NK-92 treated with Interleukin-12 subunit alpha and Interleukin-12 subunit beta, amount 100 ng/mL, for 24 hours (cell line): ENCODE results near the gene PLEKHG4B.
"Not testable (repeated sequence)": the region's sequence is repeated elsewhere in the genome, so short reads cannot be mapped to it uniquely, and the experiment has no call there.

Source experiments
- DNase-seq: peaks from one replicate; lab custom pipeline; 2025; lab: John Stamatoyannopoulos, UW

The PLEKHG4B gene

DNA sequence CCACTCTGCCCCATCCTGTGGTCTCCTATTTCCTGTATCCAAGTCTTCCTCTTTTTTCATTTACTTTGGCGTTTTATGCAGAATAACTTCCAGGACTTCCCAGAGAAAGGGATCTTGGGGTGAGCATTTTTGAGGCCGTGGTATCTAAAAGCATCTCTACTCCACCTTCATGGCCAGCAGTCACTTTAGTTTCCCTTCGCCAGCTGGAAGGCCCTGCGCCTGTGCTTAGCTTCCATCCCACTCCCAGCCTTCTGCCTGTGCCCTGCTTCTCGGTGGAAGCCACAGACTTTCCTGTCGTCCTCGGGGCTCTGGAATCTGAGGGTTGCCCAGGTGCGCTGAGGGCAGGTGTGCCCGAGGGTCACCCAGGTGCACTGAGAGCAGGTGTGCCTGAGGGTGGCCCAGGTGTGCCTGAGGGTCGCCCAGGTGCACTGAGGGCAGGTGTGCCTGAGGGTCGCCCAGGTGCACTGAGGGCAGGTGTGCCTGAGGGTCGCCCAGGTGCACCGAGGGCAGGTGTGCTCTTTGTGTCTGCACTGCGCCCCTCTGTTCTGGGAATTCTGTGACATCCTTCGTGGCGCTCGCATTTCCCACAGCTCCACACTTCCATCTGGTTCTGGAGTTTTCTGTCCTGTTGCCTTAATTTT lies 67.0 kb downstream of the PLEKHG4B start:
- DNase-seq: no peak

DNA sequence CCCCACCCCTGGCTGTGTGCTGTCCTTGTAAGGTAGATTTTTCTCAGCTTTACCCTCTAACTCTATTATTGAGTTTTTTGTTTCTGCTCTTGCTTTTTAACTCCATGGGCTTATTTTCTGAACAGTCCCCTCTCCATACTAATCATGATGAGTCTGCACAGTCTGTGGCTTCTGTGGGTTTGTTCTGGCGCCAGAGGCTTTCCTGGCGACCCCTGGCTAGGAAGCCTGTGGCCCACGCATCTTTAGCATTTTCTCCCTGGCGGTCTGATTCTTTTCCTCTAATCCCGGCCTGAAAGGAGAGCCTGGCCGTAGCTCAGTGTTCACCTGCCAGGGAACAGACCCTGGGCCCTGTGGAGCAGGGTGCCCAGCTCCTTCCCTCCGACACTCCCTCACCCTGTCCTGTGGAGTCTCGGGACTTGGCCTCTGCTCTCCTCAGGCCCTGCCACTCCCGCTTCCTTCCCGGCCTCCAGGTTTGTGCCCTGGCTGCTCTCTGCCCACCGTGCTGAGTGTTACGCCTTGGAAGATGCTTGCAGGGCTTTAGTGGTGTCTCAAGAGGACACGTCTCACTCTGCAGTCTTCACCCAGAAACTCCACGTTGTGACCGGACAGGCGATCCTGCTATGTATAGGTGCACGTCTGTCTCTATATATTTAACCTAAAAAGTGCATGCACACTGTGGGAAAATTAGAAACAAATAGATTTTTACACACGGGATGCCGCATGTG lies 67.6 kb downstream of the PLEKHG4B start:
- DNase-seq: no peak

DNA sequence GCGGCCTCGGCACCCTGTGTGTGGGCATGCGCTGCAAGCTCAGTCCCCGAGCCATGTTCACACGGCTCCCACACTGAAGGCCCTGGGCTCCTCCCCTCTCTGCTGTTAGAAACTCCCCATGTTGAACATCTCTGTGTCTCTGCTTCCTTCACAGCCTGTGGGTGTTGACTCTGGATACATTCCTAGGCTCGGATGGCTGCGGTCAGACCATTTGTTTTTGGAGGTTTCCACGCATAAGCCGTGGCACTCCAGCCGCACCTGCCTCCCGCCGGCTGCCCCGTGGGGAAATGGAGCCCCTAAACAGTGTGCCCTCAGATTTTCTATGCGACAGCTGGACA lies 68.2 kb downstream of the PLEKHG4B start:
- DNase-seq: no peak

DNA sequence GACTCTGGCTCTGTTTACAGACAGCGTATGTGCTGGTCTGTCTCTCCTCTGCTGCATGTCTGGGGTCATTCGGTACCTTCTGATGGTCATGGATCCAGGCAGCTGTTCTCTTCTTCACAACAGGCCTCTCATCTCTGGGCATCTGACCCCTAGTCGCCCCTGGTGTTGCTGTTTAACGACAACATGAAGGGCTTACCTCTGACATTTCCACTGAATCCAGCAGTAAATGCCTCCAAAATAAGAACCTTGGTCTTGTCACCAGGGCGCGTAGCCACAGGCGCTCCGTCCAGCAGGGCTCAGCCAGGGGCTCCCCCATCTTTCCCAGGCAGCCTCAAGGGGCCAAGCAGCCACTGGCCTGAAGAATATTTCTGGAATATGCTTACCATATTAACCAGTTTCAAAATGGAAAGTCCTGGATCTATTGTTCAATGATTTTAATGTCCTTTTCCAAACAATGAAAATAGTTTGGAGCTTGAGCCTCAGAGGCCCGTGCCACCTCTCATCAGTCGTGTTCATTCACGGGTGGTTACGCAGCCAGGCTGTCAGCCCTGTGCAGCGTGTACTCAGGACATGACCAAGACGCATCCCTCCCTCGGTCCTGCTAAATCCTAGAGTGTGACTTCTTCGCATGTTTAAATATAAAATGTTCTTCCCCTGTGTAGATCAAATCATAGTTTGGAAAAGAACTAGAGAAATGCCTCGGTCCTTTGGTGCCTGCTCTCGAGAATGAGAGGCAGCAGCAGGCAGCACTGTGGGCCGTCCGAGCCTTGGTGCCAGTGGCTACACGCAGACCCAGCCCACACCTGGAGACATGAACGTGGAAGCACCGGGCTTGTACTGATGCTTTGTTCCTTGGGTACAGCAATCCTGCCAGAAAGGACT lies 69.2 kb downstream of the PLEKHG4B start:
- DNase-seq: no peak

DNA sequence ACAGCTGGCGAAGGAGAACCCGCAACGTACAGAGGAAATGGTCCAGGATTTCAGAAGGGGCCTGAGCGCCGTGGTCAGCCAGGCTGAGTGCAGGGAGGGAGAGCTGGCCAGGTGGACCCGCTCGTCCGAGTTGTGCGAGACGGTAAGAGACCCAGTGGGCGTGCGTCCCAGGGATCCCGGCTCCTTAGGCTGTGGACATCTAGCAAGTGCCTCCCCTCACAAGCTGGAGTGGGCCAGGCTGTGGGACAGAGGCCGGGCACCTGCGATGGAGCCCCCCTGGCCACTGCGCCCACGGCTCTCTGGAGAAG lies 69.8 kb downstream of the PLEKHG4B start:
- DNase-seq: no peak

DNA sequence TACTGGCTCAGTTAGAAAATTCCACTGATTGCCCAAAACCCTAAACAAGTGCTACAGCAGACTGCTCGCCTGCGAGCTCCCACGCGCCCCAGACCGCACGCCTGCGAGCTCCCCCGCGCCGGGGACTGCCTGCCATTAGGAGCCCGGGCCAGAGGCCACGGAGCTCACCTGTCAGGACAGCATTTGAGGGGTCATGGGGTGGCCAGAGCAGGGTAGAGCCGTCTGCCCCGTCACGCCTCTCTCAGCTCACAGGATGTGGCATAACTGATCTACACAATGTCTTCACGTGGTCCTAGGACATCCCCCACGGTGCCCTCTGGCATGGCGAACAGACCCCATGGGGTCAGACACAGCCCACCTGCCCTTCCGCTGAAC lies 70.2 kb downstream of the PLEKHG4B start:
- no peak for DNase-seq

DNA sequence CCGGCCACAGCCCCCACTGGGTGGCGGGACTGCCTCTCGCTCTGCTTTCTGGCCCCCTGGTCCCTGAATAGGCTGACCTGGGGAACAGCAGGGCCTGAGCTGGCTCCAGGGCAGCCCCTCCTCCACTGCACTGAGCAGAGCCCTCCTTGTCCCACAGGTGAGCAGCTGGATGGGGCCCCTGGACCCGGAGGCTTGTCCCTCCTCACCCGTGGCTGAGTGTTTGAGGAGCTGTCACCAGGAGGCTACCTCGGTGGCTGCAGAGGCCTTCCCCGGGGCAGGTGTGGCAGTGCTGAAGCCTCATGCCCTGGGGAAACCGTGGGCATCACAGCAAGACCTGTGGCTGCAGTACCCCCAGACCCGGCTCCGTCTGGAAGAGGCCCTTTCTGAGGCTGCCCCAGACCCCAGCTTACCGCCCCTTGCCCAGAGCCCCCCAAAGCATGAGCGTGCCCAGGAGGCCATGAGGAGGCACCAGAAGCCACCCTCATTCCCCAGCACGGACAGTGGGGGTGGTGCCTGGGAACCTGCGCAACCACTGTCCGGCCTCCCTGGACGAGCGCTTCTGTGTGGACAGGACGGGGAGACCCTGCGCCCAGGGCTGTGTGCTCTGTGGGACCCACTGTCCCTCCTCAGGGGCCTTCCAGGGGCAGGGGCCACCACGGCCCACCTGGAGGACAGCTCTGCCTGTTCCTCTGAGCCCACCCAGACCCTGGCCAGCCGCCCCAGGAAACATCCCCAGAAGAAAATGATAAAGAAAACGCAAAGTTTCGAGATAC lies 70.8 kb downstream of the PLEKHG4B start:
- no peak for DNase-seq

DNA sequence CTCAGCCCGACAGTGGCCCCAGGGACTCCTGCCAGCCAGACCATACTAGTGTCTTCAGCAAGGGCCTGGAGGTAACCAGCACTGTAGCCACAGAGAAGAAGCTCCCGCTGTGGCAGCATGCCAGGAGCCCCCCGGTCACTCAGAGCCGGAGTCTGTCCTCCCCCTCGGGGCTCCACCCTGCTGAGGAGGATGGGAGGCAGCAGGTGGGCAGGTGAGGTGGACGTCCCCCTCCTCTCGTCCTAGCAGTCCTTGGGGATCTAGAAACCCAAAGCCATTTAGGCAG lies 71.3 kb downstream of the PLEKHG4B start:
- no peak for DNase-seq

DNA sequence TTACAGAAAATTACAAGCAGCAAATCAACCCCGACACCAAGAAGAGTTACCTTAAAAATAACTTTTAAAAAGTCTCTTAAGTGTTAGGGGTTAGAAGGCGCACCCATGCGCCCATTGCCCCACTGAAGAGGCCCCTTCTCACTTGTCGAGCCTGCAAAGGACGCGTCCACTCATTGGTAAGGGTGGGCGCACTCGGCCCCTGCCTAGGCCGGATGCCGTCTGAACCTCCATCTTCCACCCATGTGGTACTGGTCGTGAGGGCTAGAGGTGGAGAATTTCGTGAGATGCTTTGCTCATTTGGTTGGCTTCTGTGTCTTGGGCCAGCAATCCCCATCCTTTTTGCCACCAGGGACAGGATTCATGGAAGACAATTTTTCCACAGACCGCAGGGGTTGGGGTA lies 71.9 kb downstream of the PLEKHG4B start:
- no peak for DNase-seq

DNA sequence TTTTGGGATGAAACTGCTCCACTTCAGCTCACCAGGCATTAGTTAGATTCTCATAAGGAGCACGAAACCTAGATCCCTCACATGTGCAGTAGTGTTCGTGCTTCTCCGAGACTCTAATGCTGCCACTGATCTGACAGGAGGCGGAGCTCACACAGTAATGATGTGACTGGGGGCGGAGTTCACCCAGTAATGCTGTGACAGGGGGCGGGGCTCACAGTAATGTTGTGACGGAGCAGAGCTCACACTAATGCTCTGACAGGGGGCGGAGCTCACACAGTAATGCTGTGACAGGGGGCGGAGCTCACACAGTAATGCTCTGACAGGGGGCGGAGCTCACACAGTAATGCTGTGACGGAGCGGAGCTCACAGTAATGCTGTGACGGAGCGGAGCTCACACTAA lies 72.3 kb downstream of the PLEKHG4B start:
- no peak for DNase-seq

DNA sequence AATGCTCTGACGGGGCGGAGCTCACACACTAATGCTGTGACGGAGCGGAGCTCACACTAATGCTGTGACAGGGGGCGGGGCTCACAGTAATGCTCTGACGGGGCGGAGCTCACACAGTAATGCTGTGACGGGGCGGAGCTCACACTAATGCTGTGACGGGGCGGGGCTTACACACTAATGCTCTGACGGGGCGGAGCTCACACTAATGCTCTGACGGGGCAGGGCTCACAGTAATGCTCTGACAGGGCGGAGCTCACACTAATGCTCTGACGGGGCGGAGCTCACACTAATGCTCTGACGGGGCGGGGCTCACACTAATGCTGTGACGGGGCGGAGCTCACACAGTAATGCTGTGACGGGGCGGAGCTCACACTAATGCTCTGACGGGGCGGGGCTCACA lies 72.8 kb downstream of the PLEKHG4B start:
- DNase-seq: not testable (repeated sequence)

DNA sequence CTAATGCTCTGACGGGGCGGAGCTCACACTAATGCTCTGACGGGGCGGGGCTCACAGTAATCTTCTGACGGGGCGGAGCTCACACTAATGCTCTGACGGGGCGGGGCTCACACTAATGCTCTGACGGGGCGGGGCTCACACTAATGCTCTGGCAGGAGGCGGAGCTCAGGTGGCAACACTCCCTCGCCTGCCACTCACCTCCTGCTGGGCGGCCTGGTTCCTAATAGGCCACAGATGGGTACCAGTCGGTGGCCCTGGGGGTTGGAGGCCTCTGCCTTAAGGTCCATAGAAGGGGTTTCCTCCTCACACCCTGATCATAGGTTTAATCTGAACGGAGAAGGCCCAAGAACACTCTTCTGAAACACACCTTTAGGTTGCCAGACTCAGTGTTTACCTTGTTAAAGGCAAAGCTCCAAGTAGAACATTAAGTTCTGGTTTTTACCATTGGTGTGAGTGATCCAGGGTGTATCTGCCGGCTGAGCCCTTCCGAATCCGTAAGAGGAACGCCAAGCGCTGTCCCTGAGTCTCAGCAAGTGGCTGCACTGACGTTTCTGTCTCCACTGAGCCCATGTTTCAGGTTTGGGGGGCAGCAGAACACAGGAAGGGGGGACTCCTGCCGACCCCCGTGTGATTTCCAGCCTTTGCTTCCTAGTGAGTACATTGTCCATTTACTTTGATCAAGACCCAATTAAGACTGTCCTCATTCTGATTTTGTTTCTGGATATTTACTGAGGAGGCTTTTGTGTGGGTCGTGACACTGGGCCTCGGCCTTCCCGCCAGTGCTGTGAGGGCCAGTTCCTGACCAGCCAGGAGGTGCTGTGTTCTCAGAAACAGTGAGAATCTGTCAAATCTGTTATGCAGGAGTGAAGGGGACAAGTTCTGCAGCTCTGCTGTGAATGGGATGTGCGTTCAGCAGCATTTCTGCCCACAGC lies 74.7 kb downstream of the PLEKHG4B start:
- no peak for DNase-seq

DNA sequence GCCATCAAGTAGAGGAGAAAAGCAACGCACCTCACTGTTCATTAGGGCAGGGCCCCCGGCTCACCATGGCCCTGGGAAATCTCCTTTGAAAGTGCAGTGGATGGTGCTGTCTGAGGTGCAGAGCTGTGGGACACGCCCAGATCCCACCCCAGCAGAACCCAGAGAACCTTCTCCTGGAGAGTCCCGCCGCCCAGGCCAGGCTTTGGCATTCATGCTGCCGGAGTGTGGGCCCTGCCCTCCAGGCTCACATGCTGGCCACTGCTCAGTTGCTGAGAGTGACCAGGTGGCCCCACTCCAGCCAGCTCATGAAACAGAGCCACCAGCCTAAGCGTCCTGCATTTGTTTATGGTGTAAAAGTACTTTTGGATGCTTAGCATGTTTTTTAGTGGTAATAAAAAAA lies 75.5 kb downstream of the PLEKHG4B start:
- DNase-seq: no peak

DNA sequence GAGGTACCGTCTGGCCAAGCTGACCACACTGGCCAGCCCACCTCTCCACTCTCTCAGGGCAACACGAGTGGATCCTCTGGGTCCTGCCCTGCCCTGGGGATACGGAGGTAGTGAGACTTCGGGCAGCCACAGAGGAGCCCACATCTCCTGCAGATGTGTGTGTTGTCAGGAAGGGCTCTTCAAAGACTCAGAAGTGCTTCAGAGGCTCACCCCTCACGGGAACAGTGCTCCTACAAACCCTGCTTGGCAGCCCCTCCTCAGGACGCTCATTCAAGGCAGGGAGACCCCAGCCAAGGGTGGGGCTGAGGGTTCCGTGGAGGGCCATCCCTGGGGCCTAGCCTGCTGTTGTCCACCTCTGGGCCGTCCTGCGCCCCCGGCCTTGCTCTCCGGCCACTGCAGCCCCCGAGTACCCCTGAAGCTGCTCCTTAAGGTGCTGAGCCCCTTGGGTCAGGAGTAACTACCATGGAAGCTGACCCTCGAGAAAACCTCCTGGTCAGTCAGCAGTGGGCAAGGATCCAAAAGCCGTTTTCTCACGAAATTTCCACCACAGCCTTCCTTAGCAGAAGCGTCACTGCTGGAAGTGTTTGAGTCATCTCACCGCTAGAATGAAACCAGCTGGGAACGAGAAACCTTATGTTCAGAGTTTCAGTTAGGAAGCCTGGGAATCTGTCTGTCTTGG lies 76.2 kb downstream of the PLEKHG4B start:
- DNase-seq: no peak

DNA sequence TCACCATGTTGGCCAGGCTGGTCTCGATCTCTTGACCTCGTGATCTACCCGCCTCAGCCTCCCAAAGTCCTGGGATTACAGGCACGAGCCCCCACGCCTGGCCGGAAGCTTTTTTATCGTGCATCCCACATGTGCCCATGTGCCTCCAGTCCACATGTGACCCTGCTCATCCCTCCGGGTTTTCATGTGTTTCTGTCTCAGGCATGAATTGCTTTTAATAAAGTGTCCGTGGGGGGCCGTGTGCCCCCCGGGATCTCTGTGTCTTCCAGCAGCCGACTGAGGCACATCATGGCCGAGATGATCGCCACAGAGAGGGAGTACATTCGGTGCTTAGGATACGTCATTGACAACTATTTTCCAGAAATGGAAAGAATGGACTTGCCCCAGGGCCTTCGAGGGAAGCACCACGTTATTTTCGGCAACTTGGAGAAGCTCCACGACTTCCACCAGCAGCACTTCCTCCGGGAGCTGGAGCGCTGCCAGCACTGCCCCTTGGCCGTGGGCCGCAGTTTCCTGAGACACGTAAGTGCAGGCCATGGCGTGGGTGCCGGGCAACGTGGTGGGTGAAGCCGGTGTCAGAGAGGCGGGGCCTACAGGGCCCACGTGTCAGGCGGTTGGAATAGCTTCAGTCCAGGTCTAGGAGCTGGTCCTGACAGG lies 77.2 kb downstream of the PLEKHG4B start:
- DNase-seq: no peak

DNA sequence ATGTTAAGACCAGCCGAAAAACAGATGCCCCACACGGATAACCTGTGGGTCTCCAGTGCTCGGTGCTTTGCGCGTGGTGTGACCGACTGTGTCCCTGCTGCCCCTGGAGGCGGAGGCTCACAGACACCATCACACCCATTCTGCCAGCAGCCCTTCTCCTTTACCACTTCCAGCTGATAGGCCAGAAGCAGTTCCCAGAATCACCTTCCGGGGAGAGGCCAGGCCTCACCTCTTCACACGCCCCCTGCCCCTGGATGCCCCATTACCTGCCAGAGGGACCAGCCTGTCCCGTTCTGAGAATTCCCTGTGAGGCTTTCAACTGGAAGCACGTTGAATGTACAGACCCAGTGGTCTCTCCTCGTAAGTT lies 77.7 kb downstream of the PLEKHG4B start:
- no peak for DNase-seq

DNA sequence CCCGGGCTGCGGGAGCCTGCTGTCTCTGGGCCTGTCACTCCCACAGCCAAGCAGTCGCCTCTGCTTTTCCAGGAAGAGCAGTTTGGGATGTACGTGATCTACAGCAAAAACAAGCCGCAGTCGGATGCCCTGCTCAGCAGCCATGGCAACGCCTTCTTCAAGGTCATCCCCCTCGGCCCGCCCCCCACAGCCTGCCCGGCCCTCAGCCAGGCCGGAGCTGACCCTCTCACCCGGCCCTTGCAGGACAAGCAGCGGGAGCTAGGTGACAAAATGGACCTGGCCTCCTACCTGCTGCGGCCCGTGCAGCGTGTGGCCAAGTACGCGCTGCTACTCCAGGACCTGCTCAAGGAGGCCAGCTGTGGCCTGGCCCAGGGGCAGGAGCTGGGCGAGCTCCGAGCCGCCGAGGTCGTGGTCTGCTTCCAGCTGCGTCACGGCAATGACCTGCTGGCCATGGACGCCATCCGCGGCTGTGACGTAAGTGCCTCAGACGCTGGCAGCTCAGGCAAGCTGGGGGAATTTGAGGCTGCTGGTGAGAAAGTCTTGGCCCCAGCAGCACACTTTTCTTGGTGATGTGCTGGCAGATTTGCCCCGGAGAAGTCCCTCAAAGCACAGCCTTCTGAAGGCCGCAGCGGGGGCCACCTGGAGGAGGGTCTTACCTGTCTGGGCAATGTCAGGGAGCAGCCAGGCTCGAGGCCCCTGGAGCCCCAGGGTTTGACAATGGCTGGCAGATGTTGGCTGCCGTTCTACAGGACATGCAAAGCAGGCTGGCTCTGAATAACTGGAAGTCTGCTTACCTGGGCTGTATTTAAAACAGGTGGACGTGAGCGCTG lies 79.2 kb downstream of the PLEKHG4B start:
- no peak for DNase-seq

DNA sequence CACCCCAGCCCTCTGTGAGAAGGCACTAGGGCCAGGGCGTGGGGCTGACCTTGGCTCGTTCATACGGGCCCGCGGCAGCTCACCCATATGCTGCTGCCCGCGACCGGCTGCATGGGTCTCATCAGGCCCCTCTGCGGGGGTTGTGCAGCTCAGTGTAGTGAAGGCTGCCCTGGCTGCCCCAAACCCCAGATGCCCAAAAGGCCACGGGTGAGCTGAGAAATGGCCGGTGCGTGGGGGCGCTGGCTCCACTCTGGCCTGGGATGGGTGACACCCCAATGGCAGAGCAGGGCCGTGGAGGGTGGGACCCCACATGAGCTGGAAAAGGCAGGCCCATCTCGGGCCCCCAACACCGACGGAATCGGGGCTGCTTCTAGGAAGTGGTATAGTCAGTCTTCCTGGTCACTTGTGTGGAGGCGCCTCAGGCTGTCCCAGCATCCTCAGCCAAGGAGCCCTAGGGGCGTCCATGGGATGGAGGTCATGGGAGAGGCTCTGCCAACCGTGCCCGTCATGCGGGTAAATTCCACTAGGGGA lies 79.9 kb downstream of the PLEKHG4B start:
- DNase-seq: no peak

DNA sequence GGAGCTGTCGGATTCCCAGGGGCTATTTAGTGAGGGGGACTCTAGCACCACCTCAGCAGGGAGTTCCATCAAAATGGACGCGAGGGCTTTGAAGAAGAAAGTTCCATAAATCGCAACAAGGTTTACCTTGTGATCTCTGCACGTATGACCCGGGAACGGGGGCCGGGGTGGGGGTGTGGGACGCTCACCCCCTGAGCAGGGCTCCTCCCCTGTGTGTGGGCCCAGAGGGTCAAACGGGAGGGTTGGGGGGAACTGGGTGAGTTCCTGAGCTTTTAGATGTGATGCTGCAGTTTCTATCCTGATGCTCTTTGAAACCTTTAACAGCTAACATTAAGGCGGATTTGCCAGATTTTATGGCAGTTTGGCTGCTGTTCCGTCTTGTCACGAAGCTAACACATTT lies 80.5 kb downstream of the PLEKHG4B start:
- no peak for DNase-seq
